BE2C (cell line): Measurements from ENCODE around the gene GAGE12J.
"Not testable (repeated sequence)": the region's sequence is repeated elsewhere in the genome, so short reads cannot be mapped to it uniquely, and the experiment has no call there.

Experiments used
- DNase-seq: peaks from one replicate; pipeline ENCODE4 v3.0.0-alpha.2; 2020
- H3K27me3 ChIP-seq: fragments of 250-450 bp; sonication (Bioruptor Pico); 2 replicates; pipeline ENCODE4 v1.5.1; 2020; ENCODE audit warnings: mild to moderate bottlenecking
- H3K36me3 ChIP-seq: fragments of 250-450 bp; sonication (Bioruptor Pico); 2 replicates; pipeline ENCODE4 v1.5.1; 2020; ENCODE audit warnings: mild to moderate bottlenecking
- H3K4me1 ChIP-seq: fragments of 250-450 bp; sonication (Bioruptor Pico); 2 replicates; pipeline ENCODE4 v1.5.1; 2020
- H3K4me3 ChIP-seq: 2 replicates; pipeline ENCODE4 v1.5.1; 2011; ENCODE audit warnings: low read depth, low read length
- H3K9me3 ChIP-seq: fragments of 250-450 bp; sonication (Bioruptor Pico); 2 replicates; pipeline ENCODE4 v1.5.1; 2020
- TF ChIP-seq, protein P1 (sequence below): IDR thresholded peaks from 2 replicates; pipeline ENCODE4 v1.5.1; 2012; ENCODE audit warnings: mild to moderate bottlenecking, low read depth, low read length

Gene GAGE12J

DNA sequence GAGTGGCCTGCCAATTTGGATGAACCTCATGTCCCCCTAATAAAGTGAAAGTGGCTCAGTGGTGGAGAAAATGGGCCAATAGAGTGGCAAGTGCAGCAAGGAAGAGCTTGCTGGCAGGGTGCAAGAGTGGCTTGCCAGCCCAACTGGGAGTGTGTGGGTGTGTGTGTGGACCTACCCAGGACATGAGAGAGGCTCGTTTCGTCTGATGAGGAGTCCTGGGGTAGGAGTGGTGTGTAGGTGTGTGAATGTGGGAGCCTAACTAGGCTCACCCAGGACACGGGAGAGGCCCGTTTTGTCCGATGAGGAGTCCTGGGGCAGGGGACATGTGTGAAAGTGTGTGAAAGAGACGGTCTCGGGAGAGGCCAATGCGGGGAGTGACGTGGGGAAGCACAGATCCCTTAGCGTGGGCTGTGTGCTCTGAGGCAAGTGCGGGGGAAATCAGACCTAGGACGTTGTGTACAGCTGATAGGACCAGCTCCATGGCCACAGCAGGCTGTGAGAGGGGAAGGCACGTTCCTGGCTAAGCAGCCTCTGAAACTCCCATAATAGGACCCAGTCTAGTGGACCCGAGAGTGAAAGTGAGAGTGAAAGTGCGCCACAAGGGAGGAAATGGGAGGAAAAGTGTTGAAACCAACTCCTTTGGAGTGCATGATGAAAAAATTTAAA is 13.1 kb upstream of the GAGE12J start:
- no peak for DNase-seq
- TF ChIP-seq, protein P1, sequence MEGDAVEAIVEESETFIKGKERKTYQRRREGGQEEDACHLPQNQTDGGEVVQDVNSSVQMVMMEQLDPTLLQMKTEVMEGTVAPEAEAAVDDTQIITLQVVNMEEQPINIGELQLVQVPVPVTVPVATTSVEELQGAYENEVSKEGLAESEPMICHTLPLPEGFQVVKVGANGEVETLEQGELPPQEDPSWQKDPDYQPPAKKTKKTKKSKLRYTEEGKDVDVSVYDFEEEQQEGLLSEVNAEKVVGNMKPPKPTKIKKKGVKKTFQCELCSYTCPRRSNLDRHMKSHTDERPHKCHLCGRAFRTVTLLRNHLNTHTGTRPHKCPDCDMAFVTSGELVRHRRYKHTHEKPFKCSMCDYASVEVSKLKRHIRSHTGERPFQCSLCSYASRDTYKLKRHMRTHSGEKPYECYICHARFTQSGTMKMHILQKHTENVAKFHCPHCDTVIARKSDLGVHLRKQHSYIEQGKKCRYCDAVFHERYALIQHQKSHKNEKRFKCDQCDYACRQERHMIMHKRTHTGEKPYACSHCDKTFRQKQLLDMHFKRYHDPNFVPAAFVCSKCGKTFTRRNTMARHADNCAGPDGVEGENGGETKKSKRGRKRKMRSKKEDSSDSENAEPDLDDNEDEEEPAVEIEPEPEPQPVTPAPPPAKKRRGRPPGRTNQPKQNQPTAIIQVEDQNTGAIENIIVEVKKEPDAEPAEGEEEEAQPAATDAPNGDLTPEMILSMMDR = no peak
- Histone ChIP-seq H3K27me3 (no peaks in the 10 kb centered on the region), H3K9me3 (no peaks in the 10 kb centered on the region), H3K4me1 (no peaks in the 10 kb centered on the region), H3K4me3 (no peak overlapping the region), H3K36me3 (no peaks in the 10 kb centered on the region)

DNA sequence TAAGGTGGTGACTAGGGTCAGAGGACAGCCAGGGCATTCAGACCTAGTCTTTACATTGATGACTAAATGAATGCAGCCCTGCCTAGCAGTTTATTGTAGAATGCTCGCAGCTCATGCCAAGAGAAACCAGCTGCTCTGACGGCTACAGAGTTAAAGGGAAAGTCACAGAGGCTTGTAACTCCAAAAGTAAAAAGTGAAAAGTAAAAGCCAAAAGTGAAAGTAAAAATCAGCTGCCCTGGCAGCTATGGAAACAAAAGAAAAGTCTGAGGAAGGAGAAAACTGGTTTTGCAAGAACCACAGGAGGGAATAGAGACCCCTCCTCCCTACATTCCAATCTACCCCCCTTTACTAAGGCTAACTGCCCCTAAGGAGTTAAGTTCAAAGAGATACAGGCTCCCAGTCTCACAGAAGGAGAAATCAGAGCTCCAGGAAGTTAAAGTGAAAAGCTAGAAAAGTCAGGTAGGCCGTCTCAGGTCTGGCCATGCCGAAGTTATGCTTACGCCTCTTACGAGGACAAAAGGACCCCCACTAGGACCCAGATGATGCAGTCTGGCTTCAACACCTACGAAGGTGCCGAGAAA is 12.3 kb upstream of the GAGE12J start:
- no peak for DNase-seq
- Histone ChIP-seq H3K9me3 (no peaks in the 10 kb centered on the region), H3K36me3 (no peaks in the 10 kb centered on the region), H3K27me3 (no peaks in the 10 kb centered on the region), H3K4me1 (no peaks in the 10 kb centered on the region), H3K4me3 (no peak overlapping the region)
- TF ChIP-seq, protein P1 = no peak

DNA sequence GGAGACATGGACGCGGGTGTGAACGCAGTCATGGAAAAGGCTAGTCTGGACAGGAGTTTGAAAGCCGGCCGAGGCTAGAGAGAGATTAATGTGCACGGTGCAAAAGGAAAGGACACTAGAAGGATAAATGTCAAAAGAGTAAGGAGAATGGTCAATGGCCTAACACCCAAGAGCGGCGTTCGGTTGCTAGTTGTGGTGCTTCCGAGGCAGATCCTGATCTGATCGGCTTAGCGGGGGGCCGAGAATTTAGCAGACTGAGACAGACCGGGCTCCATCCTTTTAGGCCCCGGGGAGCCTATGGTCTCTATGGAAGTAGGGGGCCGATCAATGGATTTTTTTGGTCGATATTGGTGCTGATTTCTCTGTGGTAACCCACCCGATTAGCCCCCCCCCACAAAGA is 11.5 kb upstream of the GAGE12J start:
- DNase-seq = no peak

DNA sequence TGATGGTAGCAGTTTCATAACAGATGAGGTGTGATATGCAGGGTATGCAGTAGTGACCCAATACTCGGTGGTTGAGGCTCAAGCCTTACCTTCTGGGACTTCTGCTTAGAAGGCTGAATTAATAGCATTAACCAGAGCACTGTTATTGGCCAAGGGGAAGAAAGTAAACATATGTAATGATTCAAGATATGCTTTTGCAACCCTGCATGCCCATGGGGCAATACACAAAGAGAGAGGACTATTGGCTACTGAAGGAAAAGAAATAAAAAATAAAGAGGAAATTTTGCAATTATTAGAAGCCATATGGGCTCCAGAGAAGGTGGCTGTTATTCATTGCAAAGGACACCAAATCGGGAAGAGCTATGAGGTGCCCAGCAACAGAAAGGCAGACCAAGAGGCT is 9.7 kb upstream of the GAGE12J start:
- no peak for DNase-seq
- Histone ChIP-seq H3K36me3 (no peaks in the 10 kb centered on the region), H3K27me3 (no peaks in the 10 kb centered on the region)

More for the DNA sequence above, 11.5 kb upstream of the GAGE12J start:
- no peaks in the 10 kb centered on the region for H3K9me3 ChIP-seq
- no peaks in the 10 kb centered on the region for H3K27me3 ChIP-seq
- H3K36me3 ChIP-seq = no peaks in the 10 kb centered on the region
- H3K4me1 ChIP-seq = no peaks in the 10 kb centered on the region
- TF ChIP-seq, protein P1 = no peak
- H3K4me3 ChIP-seq = no peak overlapping the region

DNA sequence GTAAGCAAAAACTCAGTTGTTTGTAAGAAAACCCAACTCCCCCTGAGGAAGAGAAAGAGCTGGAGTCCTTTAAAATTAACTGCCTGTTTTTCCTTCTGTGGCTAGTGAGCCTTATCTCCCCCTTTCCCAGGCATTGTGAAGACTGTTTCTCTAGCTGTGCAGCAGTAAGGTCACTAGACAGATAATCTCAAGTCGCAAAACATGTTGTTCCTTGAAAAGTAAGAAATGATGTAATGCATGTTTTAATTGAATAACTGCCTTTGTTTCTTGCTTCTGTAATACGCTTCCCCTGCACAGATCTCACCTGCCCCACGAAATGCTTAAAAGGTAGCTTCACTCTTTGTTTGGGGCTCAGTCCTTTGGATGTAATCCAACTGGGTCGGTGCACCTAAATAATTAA is 5.8 kb upstream of the GAGE12J start:
- TF ChIP-seq, protein P1 = no peak
- no peaks in the 10 kb centered on the region for H3K9me3 ChIP-seq
- no peaks in the 10 kb centered on the region for H3K4me1 ChIP-seq
- H3K27me3 ChIP-seq = no peaks in the 10 kb centered on the region
- H3K36me3 ChIP-seq = no peaks in the 10 kb centered on the region
- H3K4me3 ChIP-seq = no peak overlapping the region
- DNase-seq = no peak

More for the DNA sequence above, 9.7 kb upstream of the GAGE12J start:
- TF ChIP-seq, protein P1 = no peak
- Histone ChIP-seq H3K4me3 (no peak overlapping the region), H3K4me1 (no peaks in the 10 kb centered on the region), H3K9me3 (no peaks in the 10 kb centered on the region)

DNA sequence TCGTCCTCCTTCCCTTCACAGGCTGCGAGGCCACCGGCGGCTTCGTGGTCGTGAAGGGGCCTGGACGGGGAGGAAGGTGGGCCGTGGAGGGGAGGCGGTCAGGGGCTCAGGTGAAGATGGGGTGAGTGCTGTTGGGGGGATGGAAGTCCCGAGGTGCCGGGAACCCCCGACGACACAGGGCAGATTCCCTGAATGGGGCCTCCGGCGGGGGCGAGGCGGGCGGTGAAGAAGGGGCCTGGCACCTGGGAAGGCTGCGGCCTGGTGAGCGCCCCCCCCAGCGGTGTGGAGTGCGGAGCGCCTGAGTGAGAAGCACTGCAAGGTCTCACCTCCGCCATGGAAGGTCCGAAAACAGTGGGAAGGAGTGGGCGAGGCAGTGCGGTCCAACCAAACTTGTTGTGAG is 429 bp downstream of the GAGE12J start:
- not testable (repeated sequence) for H3K4me3 ChIP-seq, H3K27me3 ChIP-seq, H3K36me3 ChIP-seq, H3K9me3 ChIP-seq, DNase-seq, H3K4me1 ChIP-seq

DNA sequence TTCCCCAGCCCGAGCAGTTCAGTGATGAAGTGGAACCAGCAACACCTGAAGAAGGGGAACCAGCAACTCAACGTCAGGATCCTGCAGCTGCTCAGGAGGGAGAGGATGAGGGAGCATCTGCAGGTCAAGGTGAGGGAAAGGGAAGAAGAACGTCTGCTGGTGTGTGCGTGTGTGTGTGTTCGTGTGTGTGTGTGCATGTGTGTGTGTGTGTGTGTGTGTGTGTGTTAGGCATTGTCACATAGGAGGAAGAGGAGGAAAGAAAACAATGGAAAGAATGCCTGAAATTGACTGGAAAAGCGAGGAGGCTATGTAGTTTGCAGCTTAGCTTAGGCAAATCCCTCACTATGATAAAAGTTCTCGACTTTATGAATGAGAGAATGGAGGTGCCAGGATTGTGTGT is 1.9 kb downstream of the GAGE12J start:
- H3K27me3 ChIP-seq, H3K9me3 ChIP-seq, H3K4me3 ChIP-seq: not testable (repeated sequence)

DNA sequence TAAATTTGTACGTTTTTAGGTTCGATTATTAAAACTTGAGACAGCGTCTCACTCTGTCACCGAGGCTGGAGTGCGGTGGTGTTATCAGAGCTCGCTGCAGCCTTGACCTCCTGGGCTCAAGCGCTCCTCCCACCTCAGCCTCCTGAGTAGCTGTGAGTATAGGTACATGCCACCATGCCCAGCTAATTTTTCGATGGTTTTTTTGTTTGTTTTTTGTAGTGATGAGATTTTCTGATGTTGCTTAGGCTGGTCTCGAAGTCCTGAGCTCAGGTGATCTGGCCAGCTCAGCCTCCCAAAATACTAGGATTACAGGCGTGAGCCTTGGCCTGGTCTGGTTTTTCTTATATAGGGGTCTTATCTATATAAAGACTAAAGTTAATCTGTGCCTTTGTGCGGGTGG is 8.6 kb downstream of the GAGE12J start:
- not testable (repeated sequence) for H3K9me3 ChIP-seq, H3K27me3 ChIP-seq, DNase-seq, H3K4me3 ChIP-seq, H3K36me3 ChIP-seq, H3K4me1 ChIP-seq

More for the DNA sequence above, 1.9 kb downstream of the GAGE12J start:
- not testable (repeated sequence) for DNase-seq, H3K4me1 ChIP-seq, H3K36me3 ChIP-seq

DNA sequence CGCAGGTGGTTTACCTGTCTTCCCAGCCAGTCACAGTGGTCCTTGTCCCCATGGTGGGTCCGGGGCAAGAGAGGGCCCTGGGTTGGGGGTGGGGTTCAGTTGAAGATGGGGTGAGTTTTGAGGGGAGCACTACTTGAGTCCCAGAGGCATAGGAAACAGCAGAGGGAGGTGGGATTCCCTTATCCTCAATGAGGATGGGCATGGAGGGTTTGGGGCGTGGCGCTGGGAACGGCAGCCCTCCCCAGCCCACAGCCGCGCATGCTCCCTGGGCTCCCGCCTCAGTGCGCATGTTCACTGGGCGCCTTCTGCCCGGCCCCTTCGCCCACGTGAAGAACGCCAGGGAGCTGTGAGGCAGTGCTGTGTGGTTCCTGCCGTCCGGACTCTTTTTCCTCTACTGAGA is 9.4 kb downstream of the GAGE12J start, which contains the start of gene GAGE13:
GAGE13 (plus strand) TSS at position 301 of the 400 bp plus-strand sequence. CDS start 1,156 bp downstream, outside the sequence.
- DNase-seq, H3K27me3 ChIP-seq, H3K36me3 ChIP-seq, H3K4me1 ChIP-seq, H3K9me3 ChIP-seq, H3K4me3 ChIP-seq: not testable (repeated sequence)

DNA sequence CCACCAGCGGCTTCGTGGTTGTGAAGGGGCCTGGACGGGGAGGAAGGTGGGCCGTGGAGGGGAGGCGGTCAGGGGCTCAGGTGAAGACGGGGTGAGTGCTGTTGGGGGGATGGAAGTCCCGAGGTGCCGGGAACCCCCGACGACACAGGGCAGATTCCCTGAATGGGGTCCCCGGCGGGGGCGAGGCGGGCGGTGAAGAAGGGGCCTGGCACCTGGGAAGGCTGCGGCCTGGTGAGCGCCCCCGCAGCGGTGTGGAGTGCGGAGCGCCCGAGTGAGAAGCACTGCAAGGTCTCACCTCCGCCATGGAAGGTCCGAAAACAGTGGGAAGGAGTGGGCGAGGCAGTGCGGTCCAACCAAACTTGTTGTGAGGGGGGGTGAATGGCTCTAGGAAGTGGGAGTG is 10.0 kb downstream of the GAGE12J start:
- not testable (repeated sequence) for H3K27me3 ChIP-seq, H3K9me3 ChIP-seq, H3K36me3 ChIP-seq, DNase-seq, H3K4me1 ChIP-seq, H3K4me3 ChIP-seq
